Activated T-cell treated with anti-CD3 and anti-CD28 coated beads, Interleukin-2, amount 50 U/mL, for 4 hours (primary cell): ENCODE data around the gene EFCAB6. TPM values are rescaled to one million over a fixed set of nuclear protein-coding genes. Genes with fewer than 3 reads are reported as not detected.

Source experiments
- ATAC-seq, 2 donors: fragments of 200-7000 bp; cut with Tn5 transposase; one replicate each; pipeline ENCODE4 v1.10.0; 2021
- DNase-seq: peaks from one replicate; pipeline ENCODE4 v3.0.0-alpha.2; 2020
- H3K27me3 Mint-ChIP-seq: one replicate; pipeline ENCODE4 v1.8.0; 2021; ENCODE audit warnings: low read depth, mixed read lengths
- H3K36me3 Mint-ChIP-seq: one replicate; pipeline ENCODE4 v1.8.0; 2022; ENCODE audit warnings: mixed read lengths; ENCODE audit not compliant: insufficient read depth
- H3K4me1 Mint-ChIP-seq: one replicate; pipeline ENCODE4 v1.8.0; 2021; ENCODE audit warnings: low read depth, mixed read lengths
- H3K4me3 Mint-ChIP-seq: one replicate; pipeline ENCODE4 v1.8.0; 2021; ENCODE audit warnings: mild to moderate bottlenecking, moderate library complexity, mixed read lengths
- H3K9me3 Mint-ChIP-seq: one replicate; pipeline ENCODE4 v1.8.0; 2021; ENCODE audit warnings: mixed read lengths
- total RNA-seq, 3 donors: library from RNA; stranded (reverse); gene quantifications; one replicate each; pipeline ENCODE4 v1.2.1, GENCODE V29; 2021

The EFCAB6 gene
- total RNA-seq, 3 donors from 2014 or later: 0.18 to 0.24 (median 0.18) TPM

- no peak for ATAC-seq
- Mint-ChIP-seq H3K4me1 (no peaks in the 10 kb centered on the region), H3K36me3 (no peaks in the 10 kb centered on the region), H3K9me3 (no peaks in the 10 kb centered on the region), H3K4me3 (no peak overlapping the region), H3K27me3 (no peaks in the 10 kb centered on the region)
- no peak for DNase-seq
Observed at GRCh38 chr22:43500792-43501785, 311.0 kb downstream of the EFCAB6 start.

- DNase-seq (no peak), ATAC-seq (no peak)
- Mint-ChIP-seq H3K4me1 (no peaks in the 10 kb centered on the region), H3K36me3 (no peaks in the 10 kb centered on the region), H3K9me3 (no peaks in the 10 kb centered on the region), H3K27me3 (no peaks in the 10 kb centered on the region), H3K4me3 (no peak overlapping the region)
Observed at GRCh38 chr22:43498856-43499253, 313.2 kb downstream of the EFCAB6 start.

- H3K4me1 Mint-ChIP-seq: no peaks in the 10 kb centered on the region
- no peaks in the 10 kb centered on the region for H3K9me3 Mint-ChIP-seq
- no peak for ATAC-seq
- no peak for DNase-seq
- no peak overlapping the region for H3K4me3 Mint-ChIP-seq
- H3K36me3 Mint-ChIP-seq: no peaks in the 10 kb centered on the region
- H3K27me3 Mint-ChIP-seq: peaks cover under 1% of the 10 kb centered on the region
Observed at GRCh38 chr22:43497956-43498855, 313.9 kb downstream of the EFCAB6 start.

GRCh38 chr22:43493297-43493696, 318.8 kb downstream of the EFCAB6 start:
- Mint-ChIP-seq H3K9me3 (no peaks in the 10 kb centered on the region), H3K4me3 (no peak overlapping the region), H3K4me1 (no peaks in the 10 kb centered on the region), H3K36me3 (no peaks in the 10 kb centered on the region), H3K27me3 (peaks cover 9% of the 10 kb centered on the region)
- ATAC-seq (no peak), DNase-seq (no peak)

- no peaks in the 10 kb centered on the region for H3K36me3 Mint-ChIP-seq
- H3K27me3 Mint-ChIP-seq: peaks cover 9% of the 10 kb centered on the region
- no peak overlapping the region for H3K4me3 Mint-ChIP-seq
- DNase-seq (no peak), ATAC-seq (no peak)
- no peaks in the 10 kb centered on the region for H3K4me1 Mint-ChIP-seq
- H3K9me3 Mint-ChIP-seq: no peaks in the 10 kb centered on the region
Observed at GRCh38 chr22:43491737-43492136, 320.4 kb downstream of the EFCAB6 start.

GRCh38 chr22:43491177-43491576, 320.9 kb downstream of the EFCAB6 start:
- ATAC-seq: no peak
- Mint-ChIP-seq H3K4me1 (no peaks in the 10 kb centered on the region), H3K27me3 (peaks cover 9% of the 10 kb centered on the region), H3K9me3 (no peaks in the 10 kb centered on the region), H3K4me3 (no peak overlapping the region), H3K36me3 (no peaks in the 10 kb centered on the region)
- DNase-seq: no peak

- no peak overlapping the region for H3K4me3 Mint-ChIP-seq
- H3K9me3 Mint-ChIP-seq: no peaks in the 10 kb centered on the region
- H3K36me3 Mint-ChIP-seq: no peaks in the 10 kb centered on the region
- H3K4me1 Mint-ChIP-seq: no peaks in the 10 kb centered on the region
- no peak for DNase-seq
- ATAC-seq: no peak
- peaks cover 9% of the 10 kb centered on the region for H3K27me3 Mint-ChIP-seq
Observed at GRCh38 chr22:43490311-43490710, 321.8 kb downstream of the EFCAB6 start.

GRCh38 chr22:43488937-43489336, 323.2 kb downstream of the EFCAB6 start:
- H3K36me3 Mint-ChIP-seq: no peaks in the 10 kb centered on the region
- H3K4me1 Mint-ChIP-seq: no peaks in the 10 kb centered on the region
- peaks cover 9% of the 10 kb centered on the region for H3K27me3 Mint-ChIP-seq
- ATAC-seq (no peak), DNase-seq (no peak)
- no peaks in the 10 kb centered on the region for H3K9me3 Mint-ChIP-seq
- H3K4me3 Mint-ChIP-seq: no peak overlapping the region

- Mint-ChIP-seq H3K4me1 (no peaks in the 10 kb centered on the region), H3K36me3 (no peaks in the 10 kb centered on the region), H3K27me3 (peaks cover 9% of the 10 kb centered on the region), H3K4me3 (no peak overlapping the region), H3K9me3 (no peaks in the 10 kb centered on the region)
- ATAC-seq: no peak
- no peak for DNase-seq
Observed at GRCh38 chr22:43488031-43488866, 323.9 kb downstream of the EFCAB6 start.

- H3K36me3 Mint-ChIP-seq: no peaks in the 10 kb centered on the region
Observed at GRCh38 chr22:43487311-43488030, 324.6 kb downstream of the EFCAB6 start.

GRCh38 chr22:43485502-43486089, 326.5 kb downstream of the EFCAB6 start:
- Mint-ChIP-seq H3K4me3 (no peak overlapping the region), H3K4me1 (peaks cover 13% of the 10 kb centered on the region), H3K9me3 (no peaks in the 10 kb centered on the region), H3K36me3 (no peaks in the 10 kb centered on the region), H3K27me3 (peaks cover 2% of the 10 kb centered on the region)
- ATAC-seq (no peak), DNase-seq (no peak)

More at GRCh38 chr22:43487311-43488030, 324.6 kb downstream of the EFCAB6 start:
- no peak for DNase-seq
- H3K9me3 Mint-ChIP-seq: no peaks in the 10 kb centered on the region
- no peak overlapping the region for H3K4me3 Mint-ChIP-seq
- no peaks in the 10 kb centered on the region for H3K4me1 Mint-ChIP-seq
- ATAC-seq: no peak
- peaks cover 6% of the 10 kb centered on the region for H3K27me3 Mint-ChIP-seq

- H3K9me3 Mint-ChIP-seq: no peaks in the 10 kb centered on the region
- H3K27me3 Mint-ChIP-seq: no peaks in the 10 kb centered on the region
- no peak for ATAC-seq
- no peak overlapping the region for H3K4me3 Mint-ChIP-seq
- no peaks in the 10 kb centered on the region for H3K36me3 Mint-ChIP-seq
- peaks cover 16% of the 10 kb centered on the region for H3K4me1 Mint-ChIP-seq
- DNase-seq: no peak
Observed at GRCh38 chr22:43484227-43484626, 327.9 kb downstream of the EFCAB6 start.

- H3K36me3 Mint-ChIP-seq: no peaks in the 10 kb centered on the region
- no peak for DNase-seq
- peaks cover 16% of the 10 kb centered on the region for H3K4me1 Mint-ChIP-seq
- H3K9me3 Mint-ChIP-seq: no peaks in the 10 kb centered on the region
- no peak for ATAC-seq
- H3K4me3 Mint-ChIP-seq: no peak overlapping the region
- no peaks in the 10 kb centered on the region for H3K27me3 Mint-ChIP-seq
Observed at GRCh38 chr22:43483669-43484068, 328.4 kb downstream of the EFCAB6 start.
